A549 (cell line): ENCODE measurements around the gene TNNI3. TPM values are rescaled to one million over a fixed set of nuclear protein-coding genes. Genes with fewer than 3 reads are reported as not detected.
A peak's percentile ranks its signal among the peaks of the same experiment; 100 is the strongest.

Experiments used
- ATAC-seq, 2 experiments: fragments of 200-7000 bp in 1 of 2; fragments of >200 bp in 1 of 2; cut with Nextera tagmentation in 1 of 2; cut with Tn5 transposase in 1 of 2; 3 replicates each; pipeline versions ENCODE4 v1.8.0 to v1.9.1; 2018 to 2020; ENCODE audit warnings: mild to moderate bottlenecking in 1 of 2, moderate library complexity in 1 of 2
- CTCF ChIA-PET: fragments of 300-600 bp; sonication (Branson Sonifier 250); formaldehyde crosslinking; extraction: SDS; loops from one replicate; lab custom pipeline; 2021; ENCODE audit warnings: antibody characterized with exemption, inconsistent platforms; lab: Yijun Ruan, JAX
- POLR2A ChIA-PET: fragments of 350-600 bp; formaldehyde crosslinking; extraction: SDS; loops from one replicate; lab custom pipeline; 2021; ENCODE audit warnings: antibody characterized with exemption, inconsistent platforms; lab: Yijun Ruan, JAX
- DNase-seq, 2 experiments: peaks; one replicate each; pipeline versions ENCODE4 v3.0.0 to v3.0.0-alpha.2; 2011 to 2016; ENCODE audit warnings: low read depth in 1 of 2, low spot score in 1 of 2
- FAIRE-seq: peaks from 2 replicates; lab custom pipeline; 2011; peaks lifted over from hg19 to GRCh38; lab: Jason Lieb, UNC
- H3K27ac ChIP-seq, 2 experiments: fragments of >200 bp; sonication (Bioruptor Twin); formaldehyde crosslinking; 3 replicates each; pipeline ENCODE4 v1.5.1; 2016 to 2017
- H3K4me1 ChIP-seq: fragments of >200 bp; sonication (Bioruptor Twin); formaldehyde crosslinking; 3 replicates; pipeline ENCODE4 v1.6.1; 2016
- H3K4me2 ChIP-seq: fragments of >200 bp; sonication (Bioruptor Twin); formaldehyde crosslinking; 3 replicates; pipeline ENCODE4 v1.6.1; 2016
- H3K4me3 ChIP-seq: fragments of >200 bp; sonication (Bioruptor Twin); formaldehyde crosslinking; 3 replicates; pipeline ENCODE4 v1.5.1; 2016
- H3K9me3 ChIP-seq: fragments of >200 bp; sonication (Bioruptor Twin); formaldehyde crosslinking; 3 replicates; pipeline ENCODE4 v1.6.1; 2016
- ATOH8 ChIP-seq: fragments of 250-450 bp; sonication (Bioruptor Pico); IDR thresholded peaks from 2 replicates; pipeline ENCODE4 v1.5.0; 2020; ENCODE audit warnings: low read depth, mild to moderate bottlenecking, moderate library complexity
- CBX2 ChIP-seq: fragments of 200-600 bp; sonication (generic); IDR thresholded peaks from 2 replicates; pipeline ENCODE4 v1.6.1; 2016; ENCODE audit warnings: low read depth, mild to moderate bottlenecking, borderline replicate concordance
- CTCF ChIP-seq: fragments of >200 bp; sonication (Bioruptor Twin); formaldehyde crosslinking; IDR thresholded peaks from 3 replicates; pipeline ENCODE4 v1.5.1; 2016
- ELK1 ChIP-seq: fragments of 150-350 bp; IDR thresholded peaks from 2 replicates; pipeline ENCODE4 v1.6.1; 2014; ENCODE audit warnings: low read depth, mild to moderate bottlenecking, low read length
- ESRRA ChIP-seq: fragments of 150-350 bp; IDR thresholded peaks from 2 replicates; pipeline ENCODE4 v1.6.1; 2014; ENCODE audit warnings: mild to moderate bottlenecking, low read length, borderline replicate concordance
- HEYL ChIP-seq: fragments of 250-450 bp; sonication (Bioruptor Pico); IDR thresholded peaks from 2 replicates; pipeline ENCODE4 v1.8.0; 2021; ENCODE audit warnings: mild to moderate bottlenecking, moderate library complexity
- HMGXB4 ChIP-seq: fragments of 250-450 bp; sonication (Bioruptor Pico); IDR thresholded peaks from 2 replicates; pipeline ENCODE4 v1.5.0; 2021; ENCODE audit warnings: mild to moderate bottlenecking, moderate library complexity, borderline replicate concordance
- HOXB13 ChIP-seq: fragments of 250-450 bp; sonication (Bioruptor Pico); IDR thresholded peaks from 2 replicates; pipeline ENCODE4 v1.5.0; 2020; ENCODE audit warnings: low read depth, mild to moderate bottlenecking, moderate library complexity
- JUNB ChIP-seq: fragments of >200 bp; sonication (Bioruptor Twin); formaldehyde crosslinking; IDR thresholded peaks from 2 replicates; pipeline ENCODE4 v1.6.1; 2016
- MYC ChIP-seq: IDR thresholded peaks from 2 replicates; pipeline ENCODE4 v1.6.1; 2012; ENCODE audit warnings: mild to moderate bottlenecking, inconsistent platforms, low read length, improper control_type of control experiment, borderline replicate concordance
- PBX3 ChIP-seq: IDR thresholded peaks from 2 replicates; pipeline ENCODE4 v1.6.1; 2012
- PHF8 ChIP-seq: fragments of 200-600 bp; sonication (generic); IDR thresholded peaks from 2 replicates; pipeline ENCODE4 v1.6.1; 2016; ENCODE audit warnings: low read depth, mild to moderate bottlenecking, antibody characterized with exemption, moderate library complexity, borderline replicate concordance
- RAD21 ChIP-seq, 2 experiments: fragments of >200 bp in 1 of 2; sonication (Bioruptor Twin) in 1 of 2; formaldehyde crosslinking in 1 of 2; IDR thresholded peaks in 1 of 2; conservative IDR thresholded peaks in 1 of 2; 2 replicates in 1 of 2; 3 replicates in 1 of 2; pipeline ENCODE4 v1.6.1; 2012 to 2018; ENCODE audit warnings: inconsistent platforms in 1 of 2
- REST ChIP-seq: fragments of 200-600 bp; sonication (generic); IDR thresholded peaks from 2 replicates; pipeline ENCODE4 v1.6.1; 2016; ENCODE audit warnings: antibody characterized with exemption, mild to moderate bottlenecking, moderate library complexity
- SMC3 ChIP-seq: fragments of >200 bp; sonication (Bioruptor Twin); formaldehyde crosslinking; IDR thresholded peaks from 3 replicates; pipeline ENCODE4 v1.6.1; 2018; ENCODE audit warnings: inconsistent platforms
- TP53 ChIP-seq: fragments of 250-450 bp; sonication (Bioruptor Pico); IDR thresholded peaks from 2 replicates; pipeline ENCODE4 v1.5.0; 2021; ENCODE audit warnings: mild to moderate bottlenecking, moderate library complexity
- ZC3H11A ChIP-seq: fragments of 450-650 bp; IDR thresholded peaks from 2 replicates; pipeline ENCODE4 v1.6.1; 2014; ENCODE audit warnings: antibody characterized with exemption, mild to moderate bottlenecking
- ZSCAN20 ChIP-seq: fragments of 250-450 bp; sonication (Bioruptor Pico); IDR thresholded peaks from 2 replicates; pipeline ENCODE4 v1.8.0; 2022; ENCODE audit warnings: mild to moderate bottlenecking, moderate library complexity
- WGBS: methylation state at CpG from one replicate; pipeline ENCODE4 v1.1.6; 2017; ENCODE audit errors: missing lambda C conversion rate; 5-methylcytosine and 5-hydroxymethylcytosine counted together
- polyA plus RNA-seq, 4 experiments: library from polyadenylated mRNA; depleted of rRNA in 3 of 4; stranded (reverse); fragments of >200 nt; fragmentation: RNase III in 1 of 4; extraction: RNeasy Plus Mini Kit Qiagen cat#74134 plus additional on column Dnase treatment in 1 of 4; gene quantifications; 2 replicates in 3 of 4; 3 replicates in 1 of 4; pipeline ENCODE4 v1.2.3, GENCODE V29; 2011 to 2017

TNNI3 gene
- polyA plus RNA-seq, 2 of the 4 experiments (the other 2 are of a cell fraction): 6.5 to 7.8 TPM

- H3K4me2 ChIP-seq: peak overlapping the region; percentile 93
- H3K9me3 ChIP-seq: no peaks in the 10 kb centered on the region
- peak; percentile 89 for ATAC-seq
- H3K4me3 ChIP-seq: peak overlapping the region; percentile 64
- CTCF ChIA-PET: interaction anchor here (0.6 to 6.5 kb wide), 48 partner anchors 7 to 488 kb away, joined by 3 to 64 read pairs (median 5); partner anchors contain the start of genes PTPRH, SYT5, TMEM238 and TMEM86B
- peak; percentile 93 to 95 for DNase-seq
- TF ChIP-seq HOXB13 (CRISPR knock-in tag) (no peak), REST (no peak), PHF8 (0 out of 2 replicates have a peak, but pooled peaks have one; percentile 39), ATOH8 (CRISPR knock-in tag) (no peak), PBX3 (0 out of 2 replicates have a peak, but pooled peaks have one; percentile 42), ZC3H11A (no peak), CBX2 (no peak), ZSCAN20 (CRISPR knock-in tag) (no peak), SMC3 (peak; percentile 68), RAD21 (conservative IDR thresholded peaks at IDR 0.05 in 1 of 2, IDR thresholded peaks at IDR 0.05 in 1 of 2) (peak; percentile 34 to 45; a peak in 4 of 5 replicates), TP53 (CRISPR knock-in tag) (no peak), HEYL (CRISPR knock-in tag) (no peak), JUNB (no peak), ESRRA (no peak), HMGXB4 (CRISPR knock-in tag) (no peak), ELK1 (no peak), MYC (no peak), CTCF (peak; percentile 97)
- WGBS: 2% methylated on average over 23 of the region's 34 CpGs
- H3K27ac ChIP-seq: peak overlapping the region; percentile 17 to 73; a peak in 3 of 6 replicates
- peaks cover 10% of the 10 kb centered on the region; the same call in 1 of the 3 replicates for H3K4me1 ChIP-seq
- peak; percentile 72 for FAIRE-seq
- POLR2A ChIA-PET: interaction anchor here (0.6 to 2.7 kb wide), 8 partner anchors 9 to 459 kb away, joined by 3 to 12 read pairs (median 4); partner anchors contain the start of genes ISOC2, PPP1R12C, UBE2S and ZNF784
Observed at GRCh38 chr19:55165952-55166529, 8.5 kb upstream of the TNNI3 start.
